HS-5 (cell line): ENCODE measurements around the gene ADRM1.

Experiments
- DNase-seq: peaks from one replicate; pipeline ENCODE4 v3.0.0-alpha.2; 2012; ENCODE audit warnings: low read depth

Gene ADRM1

DNA sequence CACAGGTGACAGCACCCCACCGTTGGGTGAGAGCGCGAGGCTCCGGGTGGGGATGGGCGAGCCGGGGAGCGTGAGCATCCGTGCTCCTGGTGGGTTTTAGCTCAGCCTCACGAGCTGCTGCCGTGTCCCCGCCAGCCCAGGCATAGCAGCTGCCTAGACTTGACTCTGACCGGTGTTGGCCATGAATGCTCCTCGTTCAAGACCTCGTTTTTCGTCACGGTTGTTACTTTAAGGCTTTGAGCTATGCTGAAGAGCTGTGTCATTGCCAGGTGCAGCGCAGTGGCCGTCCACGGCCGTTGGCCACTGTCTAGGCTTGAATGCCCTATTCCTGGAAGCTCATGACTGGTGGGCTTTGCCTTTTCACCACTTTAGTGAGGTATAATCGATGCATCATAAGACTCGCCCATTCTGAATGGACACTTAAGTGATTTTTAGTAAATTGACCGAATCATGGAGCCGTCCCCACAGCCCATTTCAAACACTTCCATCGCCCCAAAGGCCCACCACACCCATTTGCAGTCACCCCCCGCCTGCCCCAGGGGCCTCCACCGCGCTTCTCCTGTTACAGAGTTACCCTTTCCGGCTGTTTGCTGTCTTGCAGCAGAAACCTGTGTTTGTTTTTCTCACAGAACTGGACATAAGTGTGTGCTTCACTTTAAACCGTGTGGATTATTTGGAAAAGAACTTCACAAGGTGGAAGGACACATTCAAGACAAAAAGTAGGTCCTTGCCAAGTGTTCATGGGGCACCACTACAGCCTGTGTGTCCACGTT is 21.4 kb upstream of the ADRM1 start:
- DNase-seq = no peak

DNA sequence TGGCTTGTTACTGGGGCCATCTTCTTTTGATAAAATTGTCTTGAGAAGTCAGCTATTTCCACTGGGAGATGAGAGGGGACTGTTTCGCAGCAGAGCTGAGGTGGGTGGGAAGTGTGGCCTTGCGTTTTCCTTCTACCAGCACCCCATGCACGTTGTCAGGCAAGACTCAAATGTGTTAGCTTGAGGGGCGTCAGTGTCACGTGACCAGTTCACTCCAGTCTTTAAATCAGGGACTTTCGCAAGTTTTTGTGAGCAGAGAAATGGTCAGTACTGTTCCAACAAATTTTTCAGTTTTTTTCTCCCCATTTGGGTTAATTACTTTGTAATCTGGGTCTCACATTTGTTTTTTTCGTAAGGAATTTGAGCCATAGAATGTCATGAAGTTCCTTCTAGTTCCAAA is 20.7 kb upstream of the ADRM1 start:
- DNase-seq = no peak

DNA sequence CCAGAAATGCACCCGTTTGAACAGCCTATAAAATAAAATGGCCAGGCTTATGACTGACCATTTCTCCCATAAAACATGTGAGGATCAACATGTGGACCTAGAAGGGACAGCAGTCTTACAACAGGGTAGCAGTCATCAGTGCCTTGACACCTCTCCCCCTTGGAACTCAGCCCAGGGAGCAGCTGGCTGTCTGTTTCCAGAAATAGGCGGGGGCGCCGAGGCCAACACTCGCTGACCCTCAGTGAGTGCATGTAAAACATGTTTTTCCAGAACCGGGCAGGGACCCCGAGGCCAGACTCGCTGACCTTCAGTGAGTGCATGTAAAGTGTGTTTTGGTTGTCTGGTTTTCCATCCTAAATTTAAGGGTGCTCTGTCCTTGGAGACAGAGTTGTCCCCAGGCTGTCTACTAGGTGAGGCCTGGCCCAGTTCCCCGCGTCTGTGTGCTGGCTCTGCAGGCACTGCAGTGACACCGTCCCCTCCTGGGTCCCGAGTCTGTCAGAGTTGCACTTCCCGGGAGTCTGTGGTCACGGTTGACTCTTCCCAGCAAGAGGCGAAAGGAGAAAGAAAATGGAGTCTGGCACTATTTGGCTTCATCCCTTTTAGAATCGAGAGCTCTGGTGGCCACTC is 19.8 kb upstream of the ADRM1 start:
- DNase-seq = no peak

DNA sequence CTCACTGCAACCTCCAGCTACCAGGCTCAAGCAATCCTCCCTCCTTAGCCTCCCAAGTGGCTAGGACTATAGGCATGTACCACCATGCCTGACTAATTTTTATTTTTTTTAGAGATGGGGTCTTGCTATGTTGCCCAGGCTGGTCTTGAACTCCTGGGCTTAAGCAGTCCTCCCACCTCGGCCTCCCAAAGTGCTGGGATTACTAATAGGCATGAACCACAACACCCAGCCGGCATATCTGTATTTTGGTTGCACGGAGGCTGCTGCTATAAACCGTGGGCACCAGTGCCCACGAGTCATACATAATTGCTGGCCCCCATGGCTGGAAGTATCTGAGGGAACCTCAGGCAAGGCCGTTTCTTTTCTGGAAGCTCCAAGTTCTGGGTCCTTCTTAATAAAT is 18.3 kb upstream of the ADRM1 start:
- no peak for DNase-seq

DNA sequence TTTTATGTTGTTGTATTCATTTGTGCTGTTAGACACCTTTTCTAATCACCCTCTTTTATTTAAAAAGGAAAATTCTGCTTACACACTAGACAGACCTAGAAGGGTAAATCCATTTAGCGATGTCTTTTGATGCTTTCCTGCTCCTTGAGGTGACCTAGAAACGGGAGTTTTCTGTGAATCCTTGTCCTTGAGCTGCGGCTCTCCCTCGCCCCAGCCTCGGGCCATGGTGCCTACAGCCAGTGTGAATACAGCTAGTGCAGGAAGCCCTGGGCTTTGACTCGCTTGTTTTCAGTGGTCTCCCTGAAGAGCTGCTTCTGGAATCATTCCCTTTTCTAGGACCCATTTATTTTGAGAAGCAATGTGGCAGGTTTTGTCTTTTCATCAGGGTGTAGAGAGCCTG is 17.6 kb upstream of the ADRM1 start:
- DNase-seq = no peak

DNA sequence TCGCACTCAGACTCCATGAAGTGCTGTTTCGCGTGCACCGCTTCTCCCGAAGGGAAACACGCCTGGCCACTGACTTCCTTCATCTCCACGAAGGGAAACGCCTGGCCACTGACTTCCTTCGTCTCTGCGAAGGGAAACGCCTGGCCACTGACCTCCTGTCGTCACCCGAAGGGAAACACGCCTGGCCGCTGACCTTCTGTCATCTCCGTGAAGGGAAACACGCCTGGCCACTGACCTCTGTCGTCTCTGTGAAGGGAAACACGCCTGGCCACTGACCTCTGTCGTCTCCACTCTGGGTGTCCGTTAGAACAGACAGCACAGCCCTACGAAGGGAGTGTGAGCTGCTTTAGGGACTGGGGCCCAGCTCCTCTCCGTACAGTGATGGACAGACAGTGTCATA is 17.1 kb upstream of the ADRM1 start:
- DNase-seq = no peak

DNA sequence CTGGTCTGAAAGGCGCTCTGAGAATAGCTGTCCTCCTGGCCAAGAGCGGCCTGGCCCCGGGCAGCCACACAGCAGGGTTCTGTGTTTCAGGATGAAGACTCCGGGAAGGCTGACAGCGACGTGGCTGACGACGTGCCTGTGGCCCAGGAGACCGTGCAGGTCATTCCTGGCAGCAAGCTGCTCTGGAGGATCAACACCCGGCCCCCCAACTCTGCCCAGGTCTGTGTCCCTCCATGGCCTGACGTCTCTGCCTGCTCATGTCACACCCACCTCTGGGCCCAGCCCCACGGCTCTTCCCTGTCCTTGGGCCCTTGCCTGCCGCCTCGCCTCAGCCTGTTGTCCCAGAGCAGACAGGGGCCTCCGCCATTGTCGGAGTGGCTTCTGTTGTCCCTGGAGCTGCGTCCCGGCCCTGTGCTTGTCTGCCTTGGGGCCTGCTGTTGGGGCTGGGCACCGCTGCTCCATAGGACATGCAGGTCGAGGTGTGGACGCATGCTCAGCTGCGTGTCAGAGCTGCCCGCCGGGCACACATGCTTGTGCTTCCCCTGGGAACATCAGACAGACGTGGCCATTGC is 16.2 kb upstream of the ADRM1 start:
- DNase-seq = no peak

DNA sequence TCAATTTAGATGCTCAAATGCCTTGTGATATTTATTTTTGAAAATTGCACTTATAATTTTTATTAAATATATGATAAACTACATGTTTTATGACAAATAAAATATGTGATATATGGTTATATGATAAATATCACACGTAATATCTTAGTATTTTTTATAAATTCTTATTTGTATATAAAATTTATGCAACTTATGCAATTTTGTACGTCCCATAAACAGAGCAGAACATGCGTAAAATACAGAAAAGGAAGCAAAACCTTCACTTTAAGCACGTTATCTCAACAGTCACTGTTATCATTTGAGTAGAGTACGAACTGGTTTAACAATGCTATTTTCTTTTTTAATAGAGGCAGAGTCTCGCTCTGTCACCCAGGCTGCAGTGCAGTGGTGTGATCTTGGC is 15.7 kb upstream of the ADRM1 start:
- DNase-seq = no peak

DNA sequence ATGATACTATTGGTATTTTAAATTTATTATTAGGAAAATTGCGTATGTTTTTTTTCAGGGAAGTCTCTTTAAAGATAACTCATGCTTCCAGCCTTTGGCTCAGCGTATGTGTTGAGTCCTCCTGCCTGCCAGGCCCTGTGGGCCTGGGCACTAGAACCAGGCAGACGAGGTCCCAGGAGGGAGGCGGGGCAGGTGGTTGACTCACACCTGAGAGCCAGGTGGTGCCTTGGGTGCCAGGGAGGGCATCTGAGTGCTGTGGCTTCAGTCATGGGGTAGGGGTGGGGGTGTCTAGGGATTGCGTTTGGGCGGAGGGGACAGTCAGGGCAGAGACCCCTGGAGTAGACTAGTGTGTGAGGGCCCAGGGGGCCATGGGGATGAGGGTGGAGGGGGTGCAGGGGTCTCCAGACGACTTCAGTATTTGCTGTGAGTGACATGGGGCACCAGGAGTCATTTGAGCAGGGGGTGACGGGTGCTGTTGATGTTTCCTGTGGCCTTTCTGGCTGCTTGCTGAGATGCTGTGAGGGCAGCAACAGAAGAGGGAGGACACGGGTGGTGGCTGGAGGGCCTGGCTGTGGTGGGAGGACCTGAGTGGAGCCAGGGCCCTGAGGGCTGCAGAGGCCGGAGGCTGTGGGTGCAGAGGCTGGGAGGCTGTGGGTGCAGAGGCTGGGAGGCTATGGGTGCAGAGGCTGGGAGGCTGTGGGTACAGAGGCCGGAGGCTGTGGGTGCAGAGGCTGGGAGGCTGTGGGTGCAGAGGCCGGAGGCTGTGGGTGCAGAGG is 14.8 kb upstream of the ADRM1 start:
- DNase-seq = no peak

DNA sequence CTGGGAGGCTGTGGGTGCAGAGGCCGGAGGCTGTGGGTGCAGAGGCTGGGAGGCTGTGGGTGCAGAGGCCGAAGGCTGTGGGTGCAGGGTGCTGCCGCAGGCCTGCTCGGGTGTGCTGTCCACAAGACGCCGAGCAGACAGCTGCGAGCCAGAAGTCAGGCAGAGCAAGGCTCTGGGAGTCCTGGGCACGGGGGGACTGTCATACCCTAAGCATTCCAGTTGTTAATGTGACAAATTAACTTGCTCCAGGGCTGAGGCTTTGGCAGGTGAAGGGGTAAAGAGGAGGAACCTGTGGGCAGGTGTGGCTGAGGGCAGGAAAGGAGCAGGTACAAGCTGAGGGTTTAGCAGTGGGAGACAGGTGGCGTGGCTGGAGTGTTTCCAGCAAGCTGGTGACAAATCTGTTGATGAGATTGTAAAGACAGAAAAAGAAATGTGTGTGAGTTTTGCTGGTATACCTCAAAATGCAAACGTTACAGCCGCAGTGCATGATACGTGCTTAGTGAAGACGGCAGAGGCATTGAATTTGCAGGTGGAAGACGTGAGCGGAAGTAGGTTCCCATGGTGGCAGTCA is 14.2 kb upstream of the ADRM1 start:
- DNase-seq = no peak

DNA sequence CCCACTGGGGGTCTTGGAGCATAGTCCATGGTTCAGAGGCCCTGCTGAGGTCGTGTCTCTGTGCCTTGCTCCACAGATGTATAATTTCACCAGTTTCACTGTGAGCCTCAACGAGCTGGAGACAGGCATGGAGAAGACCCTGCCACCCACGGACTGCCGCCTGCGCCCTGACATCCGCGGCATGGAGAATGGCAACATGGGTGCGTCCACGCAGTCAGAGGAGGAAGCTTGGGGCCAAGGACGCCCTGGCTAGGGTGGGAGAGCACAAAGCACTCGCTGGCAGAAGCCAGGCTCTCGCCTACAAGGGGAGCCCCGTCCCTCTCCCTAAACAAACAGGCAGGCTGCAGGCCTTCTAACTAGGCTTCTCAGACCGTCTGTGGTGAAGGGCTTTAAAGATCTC is 13.7 kb upstream of the ADRM1 start:
- no peak for DNase-seq

DNA sequence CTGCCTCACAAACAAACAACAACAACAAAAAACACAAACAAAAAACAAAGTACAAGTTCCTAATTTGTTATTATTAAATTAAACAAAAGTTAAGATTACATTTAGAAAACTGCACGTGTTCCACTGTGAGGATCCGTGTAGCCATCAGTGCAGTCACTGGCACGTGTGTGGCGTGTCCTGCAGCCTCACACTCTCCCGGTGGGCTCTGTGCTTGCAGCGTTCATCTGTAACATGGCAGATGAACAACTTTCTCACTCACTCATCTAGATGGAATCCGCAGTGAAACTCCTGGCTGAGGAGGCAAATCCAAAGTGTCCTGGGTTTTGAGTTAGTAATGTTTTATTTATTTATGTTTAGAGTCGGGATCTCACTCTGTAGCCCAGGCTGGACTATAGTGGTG is 12.9 kb upstream of the ADRM1 start:
- DNase-seq = no peak

DNA sequence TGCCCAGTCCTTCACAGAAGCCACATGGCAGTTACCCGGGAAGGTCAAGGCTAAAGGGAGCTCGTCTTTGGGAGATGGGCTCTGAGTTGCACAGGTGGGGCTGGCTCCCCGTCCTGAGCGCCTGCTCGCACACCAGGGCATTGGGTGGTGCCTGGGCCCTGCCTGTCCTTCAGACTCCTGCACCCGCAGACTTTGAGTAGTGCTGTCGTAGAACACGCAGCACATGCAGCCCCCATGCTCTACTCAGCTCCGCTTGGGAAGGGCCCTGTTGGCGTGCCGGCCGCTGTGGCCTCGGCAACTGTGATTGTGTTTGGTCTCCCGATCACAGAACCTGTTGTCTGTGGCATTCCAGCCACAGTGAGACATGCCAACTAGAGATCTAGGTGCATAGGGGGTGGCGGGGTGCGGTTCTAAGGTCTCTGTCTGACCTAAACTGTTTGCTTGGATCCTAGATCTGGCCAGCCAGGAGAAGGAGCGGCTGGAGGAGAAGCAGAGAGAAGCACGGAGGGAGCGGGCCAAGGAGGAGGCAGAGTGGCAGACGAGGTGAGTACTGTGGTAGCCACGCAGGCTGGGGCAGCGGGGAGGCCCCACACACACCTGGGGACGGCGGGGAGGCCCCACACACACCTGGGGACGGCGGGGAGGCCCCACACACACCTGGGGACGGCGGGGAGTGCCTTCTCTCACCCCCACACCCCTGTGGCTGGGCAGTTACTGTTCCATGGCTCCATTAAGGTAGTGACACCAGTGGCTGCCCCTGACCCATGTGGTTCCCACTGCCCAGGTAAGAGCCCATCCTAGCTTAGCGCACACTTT is 11.3 kb upstream of the ADRM1 start:
- DNase-seq = no peak

DNA sequence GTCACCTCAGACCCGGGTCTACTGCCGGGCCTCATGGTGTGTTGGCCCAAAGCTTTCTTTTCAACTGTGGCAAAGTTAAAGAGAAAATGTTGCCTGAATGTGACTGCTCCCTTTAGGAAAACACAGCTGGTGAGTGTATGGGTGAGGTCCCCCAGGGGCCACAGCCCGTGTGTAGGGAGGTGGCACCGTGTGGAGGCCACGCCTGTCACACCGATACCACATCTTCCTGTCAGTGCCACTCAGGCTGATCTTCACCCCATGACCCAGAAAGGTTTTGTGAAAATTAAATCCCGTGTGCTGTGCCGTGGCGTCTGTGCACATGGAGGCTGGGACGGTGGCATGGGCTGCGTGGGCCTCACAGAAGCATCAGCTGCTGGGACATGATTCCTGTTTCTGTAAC is 10.7 kb upstream of the ADRM1 start:
- DNase-seq = no peak

DNA sequence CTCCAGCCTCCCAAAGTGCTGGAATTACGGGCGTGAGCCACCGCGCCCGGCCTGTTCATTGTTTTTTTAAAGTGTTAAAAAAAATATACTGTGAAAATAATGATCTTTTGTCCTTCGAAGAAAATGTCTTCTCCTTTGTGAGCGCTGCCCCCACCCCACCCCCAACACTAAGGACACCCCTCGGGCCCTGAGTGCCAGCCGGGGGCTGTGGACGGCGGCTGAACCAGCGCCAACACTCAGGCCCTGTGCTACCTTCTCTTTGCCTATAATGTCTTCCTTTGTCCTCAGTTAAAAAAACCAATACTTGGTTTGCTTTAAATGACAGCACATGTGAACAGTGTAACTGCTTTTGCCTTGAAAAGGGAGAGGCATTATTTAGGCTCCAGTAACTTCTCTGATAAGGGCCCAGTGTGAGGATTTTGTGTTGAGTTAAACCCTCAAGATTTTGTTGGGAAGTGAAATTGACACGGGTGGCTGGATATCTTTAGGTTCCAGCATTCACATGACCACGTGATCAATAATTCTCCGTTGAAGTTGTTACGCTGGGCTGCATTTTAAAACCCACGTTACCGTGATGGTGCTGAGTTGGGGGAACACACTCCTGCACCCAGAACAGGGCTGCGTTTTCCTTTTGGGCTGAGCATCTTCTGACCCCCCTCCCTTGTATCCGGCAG is 9.5 kb upstream of the ADRM1 start:
- no peak for DNase-seq

DNA sequence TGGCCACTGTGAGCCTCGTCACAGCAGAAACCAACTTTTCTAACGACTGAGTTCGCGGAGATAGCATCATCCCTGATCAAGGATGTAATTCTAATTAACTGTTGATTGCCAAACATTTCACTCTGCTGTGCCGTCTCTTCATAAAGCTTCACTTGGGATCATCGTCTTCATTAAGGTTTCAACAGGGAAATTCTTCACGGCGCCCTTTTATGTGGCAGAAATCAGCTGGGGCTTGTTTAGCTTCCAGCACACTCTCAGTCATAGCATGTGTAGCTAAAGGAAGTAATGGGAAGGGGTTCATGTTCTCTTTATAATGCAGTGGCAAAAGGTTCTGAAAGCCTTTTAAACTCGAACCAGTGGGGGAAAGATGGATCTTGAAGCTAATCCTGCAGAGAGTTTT is 8.9 kb upstream of the ADRM1 start:
- no peak for DNase-seq

DNA sequence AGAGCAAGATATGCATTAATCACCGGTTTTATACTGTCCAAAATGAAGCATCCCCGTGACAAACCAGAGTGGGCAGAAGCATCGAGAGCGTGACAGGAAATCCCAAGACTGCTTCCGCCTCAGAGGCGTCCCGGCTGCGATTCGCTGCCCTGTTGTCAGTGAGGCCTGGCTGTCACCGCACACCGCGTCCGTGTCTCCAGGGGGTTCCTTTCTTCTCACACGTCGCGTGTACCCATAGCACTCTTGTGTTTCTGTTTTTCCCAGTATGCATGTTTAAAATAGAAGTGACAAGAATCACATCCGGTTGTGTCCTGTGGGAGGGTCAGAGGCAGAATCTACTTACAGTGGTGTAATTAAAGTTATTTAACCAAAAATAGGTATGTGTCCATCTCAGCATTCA is 8.3 kb upstream of the ADRM1 start:
- DNase-seq = no peak

DNA sequence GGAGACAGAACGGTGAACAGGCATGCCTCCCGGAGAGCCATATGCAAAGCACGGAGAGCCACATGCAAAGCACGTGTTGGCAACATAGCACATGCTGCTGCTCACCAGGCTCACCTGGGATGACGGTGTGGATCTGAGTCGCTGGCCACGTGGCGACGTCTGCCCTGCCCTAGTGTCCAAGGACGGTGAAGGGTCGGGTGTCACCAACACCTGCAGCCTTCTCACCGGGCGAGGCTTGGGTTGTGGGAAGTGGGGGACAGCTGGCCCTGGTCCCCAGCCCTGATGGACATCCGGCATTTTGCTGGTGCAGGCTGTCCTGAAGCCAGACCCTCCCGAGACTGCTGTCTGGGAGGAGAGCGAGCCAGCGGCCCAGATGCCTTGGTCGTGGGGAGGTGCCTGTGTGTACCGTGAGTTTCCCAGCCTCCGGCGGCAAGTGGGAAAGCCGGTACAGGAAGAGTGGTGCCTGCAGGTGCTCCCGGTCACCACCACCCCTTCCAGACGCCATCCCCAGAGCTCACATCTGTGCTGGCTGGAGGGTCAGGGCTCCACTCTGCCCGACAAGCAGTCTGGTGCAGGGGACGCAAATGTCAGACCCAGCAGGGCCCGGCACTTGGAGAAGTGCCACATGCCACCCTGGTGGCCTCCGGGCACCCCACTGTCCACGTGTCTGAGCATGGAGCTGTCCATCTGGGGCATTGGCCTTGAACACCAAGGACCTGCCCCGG is 5.9 kb upstream of the ADRM1 start:
- DNase-seq = no peak

DNA sequence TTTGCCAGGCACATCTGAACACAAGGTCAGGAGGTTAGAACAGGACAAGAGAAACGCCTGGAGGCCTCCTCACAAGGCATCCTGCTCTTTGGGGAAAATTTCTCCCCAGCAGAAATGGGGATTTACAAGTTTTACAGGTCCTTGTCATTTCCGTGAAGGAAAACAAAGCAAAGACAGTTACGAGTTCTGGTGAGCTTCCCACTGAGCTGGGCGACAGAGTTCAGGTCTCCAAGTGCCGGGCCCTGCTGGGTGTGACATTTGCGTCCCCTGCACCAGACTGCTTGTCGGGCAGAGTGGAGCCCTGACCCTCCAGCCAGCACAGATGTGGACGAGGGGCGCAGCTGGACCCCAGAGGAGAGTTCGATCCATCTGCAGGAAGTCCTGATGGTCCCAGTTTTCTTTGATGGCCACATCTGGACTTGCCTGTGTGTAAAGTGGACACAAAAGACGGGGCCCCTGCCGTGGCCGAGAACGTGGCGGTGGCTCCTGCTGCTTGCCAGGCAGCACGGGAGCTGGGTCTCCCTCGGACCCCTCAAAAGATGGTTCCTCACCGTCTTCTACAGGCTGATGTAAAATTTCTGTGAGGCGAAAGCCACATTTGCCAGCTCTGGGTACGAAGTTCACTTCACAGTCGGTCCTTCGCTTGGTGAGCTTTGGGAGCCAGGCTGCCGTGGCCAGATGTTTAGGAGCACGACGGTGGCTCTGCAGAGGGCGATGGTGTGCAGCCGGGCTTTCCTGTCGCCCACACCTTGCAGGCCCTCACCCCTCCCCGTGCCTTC is 5.2 kb upstream of the ADRM1 start:
- no peak for DNase-seq
